GM21723 (cell line): ENCODE measurements around the gene SOX5.
"Not testable (repeated sequence)": the region's sequence is repeated elsewhere in the genome, so short reads cannot be mapped to it uniquely, and the experiment has no call there.

Experiments used
- ATAC-seq: cut with Tn5 transposase; IDR thresholded peaks from one replicate; pipeline ENCODE4 v1.9.1; 2021; ENCODE audit warnings: mild to moderate bottlenecking, moderate library complexity; ENCODE audit not compliant: unreplicated experiment

The SOX5 gene

DNA sequence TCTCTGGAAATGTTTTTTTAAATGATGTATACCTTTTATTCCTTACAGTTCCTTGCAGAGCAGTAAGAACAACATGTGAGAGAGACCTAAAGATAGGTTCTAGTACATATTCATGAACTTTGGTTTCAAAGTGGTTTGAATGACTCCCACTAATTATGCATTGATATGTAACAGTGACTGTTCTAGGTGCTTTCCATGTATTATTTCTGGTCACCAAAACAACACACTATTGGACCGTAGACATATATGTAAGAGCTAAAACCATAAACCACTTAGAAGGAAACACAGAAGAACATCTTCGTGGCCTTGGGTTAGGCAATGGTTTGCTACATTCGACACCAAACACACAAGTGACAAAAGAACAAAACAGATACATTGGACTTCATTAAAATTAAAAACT, 37.9 kb downstream of the SOX5 start:
- no peak for ATAC-seq

GRCh38 chr12:23909551-23909950, 39.9 kb downstream of the SOX5 start:
- ATAC-seq, result no peak

DNA sequence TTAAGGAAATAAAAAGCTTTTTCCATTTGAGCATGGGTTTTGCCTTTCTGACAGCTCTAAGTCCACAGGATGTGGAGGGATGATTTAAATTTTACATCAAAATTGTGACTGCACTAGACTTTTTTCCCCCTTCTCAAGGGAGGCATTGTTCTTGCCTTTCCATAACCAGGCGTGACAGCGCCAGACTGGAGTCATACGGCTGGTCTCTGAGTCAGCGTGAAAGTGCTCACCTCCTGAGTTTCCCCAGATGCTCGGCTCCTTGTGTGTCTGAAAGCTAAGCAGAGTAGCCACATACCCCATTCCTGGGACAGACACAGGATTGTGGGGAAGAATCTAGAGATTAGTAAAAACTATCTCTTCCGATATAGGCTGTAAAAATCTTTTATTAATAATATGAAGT, 43.1 kb downstream of the SOX5 start:
- ATAC-seq, result no peak

- ATAC-seq, result no peak
These were observed 50.0 kb downstream of the SOX5 start for GRCh38 chr12:23899434-23899833.

DNA sequence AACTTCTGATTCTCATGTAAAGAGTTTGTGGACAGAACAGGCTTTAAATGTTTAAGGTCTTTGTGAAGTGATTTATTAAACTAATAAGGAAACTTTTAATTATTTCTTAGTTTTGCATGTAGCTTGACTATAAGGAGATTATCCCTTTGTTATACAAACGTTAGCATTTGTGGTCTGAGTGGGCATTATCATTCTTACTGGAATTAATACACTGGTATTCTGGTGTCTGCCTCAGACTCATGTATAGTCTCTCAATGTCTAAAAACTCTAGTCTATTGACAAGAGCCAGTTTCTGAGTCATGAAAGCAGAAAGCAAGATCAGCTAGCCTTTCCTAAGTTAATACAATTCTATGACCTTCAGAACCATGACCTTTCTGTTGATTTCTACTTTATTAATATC, 51.3 kb downstream of the SOX5 start:
- ATAC-seq, result no peak

DNA sequence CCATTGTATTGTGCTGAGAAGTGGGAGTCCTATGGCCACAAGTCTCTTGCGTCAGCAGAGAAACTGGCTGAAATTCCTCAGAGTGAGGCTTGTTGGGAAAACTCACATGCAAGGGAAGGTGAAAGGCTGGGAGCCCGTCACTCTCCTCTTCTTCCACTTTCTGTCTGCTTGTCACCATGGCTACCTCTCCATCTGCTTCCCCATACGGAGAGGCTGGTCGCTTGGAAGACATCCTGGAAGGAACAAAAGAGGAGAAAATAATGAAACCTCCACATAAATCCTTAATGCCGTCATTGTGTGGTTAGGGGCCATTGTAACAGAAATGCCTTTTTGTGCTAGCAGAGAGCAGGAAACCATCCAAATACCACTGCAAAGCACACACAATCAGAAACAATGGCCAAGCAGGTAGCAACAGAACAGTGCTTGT, 53.7 kb downstream of the SOX5 start:
- no peak for ATAC-seq

- ATAC-seq, result no peak
These were observed 55.9 kb downstream of the SOX5 start for GRCh38 chr12:23893611-23894010.

- ATAC-seq, result no peak
These were observed 58.4 kb downstream of the SOX5 start for GRCh38 chr12:23891115-23891514.

- no peak for ATAC-seq
These were observed 60.4 kb downstream of the SOX5 start for GRCh38 chr12:23889069-23889440.

- ATAC-seq, result no peak
These were observed 60.9 kb downstream of the SOX5 start for GRCh38 chr12:23888396-23889068.

- ATAC-seq, result no peak
These were observed 62.2 kb downstream of the SOX5 start for GRCh38 chr12:23887055-23887835.

DNA sequence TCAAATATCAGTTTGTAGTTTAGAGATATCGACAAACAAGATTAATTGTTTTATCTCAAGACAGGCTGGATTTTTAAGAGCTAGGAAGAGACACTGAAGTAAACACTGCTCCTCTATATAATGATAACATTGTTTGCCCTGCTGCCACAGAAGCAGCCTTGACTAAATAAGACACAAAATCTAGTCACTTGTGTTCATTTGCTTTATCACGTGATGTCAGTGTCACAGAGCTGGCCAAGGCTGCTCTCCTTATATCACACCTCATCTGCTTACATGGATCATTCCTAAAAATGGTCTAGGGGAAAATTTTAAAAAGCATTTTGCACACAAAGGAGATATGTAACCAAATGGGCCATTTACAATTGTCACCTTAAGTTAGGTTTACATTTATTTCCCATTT, 64.1 kb downstream of the SOX5 start:
- ATAC-seq, result no peak

- ATAC-seq, result no peak
These were observed 64.6 kb downstream of the SOX5 start for GRCh38 chr12:23884909-23885308.

- ATAC-seq, result no peak
These were observed 68.5 kb downstream of the SOX5 start for GRCh38 chr12:23880988-23881387.

DNA sequence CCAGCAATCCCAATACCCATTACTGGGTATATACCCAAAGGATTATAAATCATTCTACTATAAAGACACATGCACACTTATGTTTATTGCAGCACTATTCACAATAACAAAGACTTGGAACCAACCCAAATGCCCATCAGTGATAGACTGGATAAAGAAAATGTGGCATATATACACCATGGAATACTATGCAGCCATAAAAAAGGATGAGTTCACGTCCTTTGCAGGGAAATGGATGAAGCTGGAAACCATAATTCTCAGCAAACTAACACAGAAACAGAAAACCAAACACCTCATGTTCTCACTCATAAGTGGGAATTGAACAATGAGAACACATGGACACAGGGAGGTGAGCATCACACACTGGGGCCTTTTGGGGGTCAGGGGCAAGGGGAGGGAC, 72.9 kb downstream of the SOX5 start:
- ATAC-seq, result not testable (repeated sequence)

DNA sequence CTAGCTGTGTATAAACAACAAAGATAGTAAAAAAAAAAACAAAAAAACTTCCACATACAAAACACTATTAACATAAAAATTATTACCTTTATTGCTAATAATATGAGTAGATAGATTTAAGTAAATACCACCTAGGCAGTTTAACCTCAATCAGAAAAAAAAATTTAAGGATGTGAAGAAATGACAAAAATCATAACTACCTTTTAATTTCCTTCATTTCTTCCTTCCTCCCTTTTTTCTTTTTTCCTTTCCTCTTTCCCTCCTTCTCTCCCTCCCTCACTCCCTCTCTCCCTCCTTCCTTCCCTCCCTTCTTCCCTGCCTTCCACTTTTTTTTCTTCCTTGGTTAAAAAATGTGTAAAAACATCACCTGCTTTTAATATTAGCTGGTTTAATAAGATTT, 81.7 kb downstream of the SOX5 start:
- no peak for ATAC-seq

GRCh38 chr12:23862701-23863100, 86.8 kb downstream of the SOX5 start:
- no peak for ATAC-seq

GRCh38 chr12:23860019-23860418, 89.5 kb downstream of the SOX5 start:
- ATAC-seq, result no peak

DNA sequence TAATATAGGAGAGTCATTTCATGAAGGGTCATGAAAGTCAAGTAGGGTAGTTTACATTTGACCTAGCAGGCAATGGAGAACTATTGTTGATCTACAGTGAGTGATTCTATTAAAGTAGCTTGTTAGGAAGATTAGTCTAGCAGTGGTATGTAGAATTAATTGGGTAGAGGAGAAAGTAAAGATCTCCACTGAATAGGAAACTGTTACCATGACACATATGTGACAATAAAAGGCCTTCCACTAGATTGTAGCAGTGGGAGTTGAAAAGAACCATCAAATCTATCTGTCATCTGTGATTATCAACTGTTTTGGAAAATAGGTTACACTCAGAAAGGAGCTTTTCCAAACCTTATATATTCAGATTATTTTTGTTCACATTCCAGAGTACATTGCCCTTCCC, 92.3 kb downstream of the SOX5 start:
- no peak for ATAC-seq

- ATAC-seq, result no peak
These were observed 93.7 kb downstream of the SOX5 start for GRCh38 chr12:23855813-23856212.

GRCh38 chr12:23854598-23854997, 94.9 kb downstream of the SOX5 start:
- ATAC-seq, result no peak

GRCh38 chr12:23853640-23854039, 95.8 kb downstream of the SOX5 start:
- ATAC-seq, result no peak

DNA sequence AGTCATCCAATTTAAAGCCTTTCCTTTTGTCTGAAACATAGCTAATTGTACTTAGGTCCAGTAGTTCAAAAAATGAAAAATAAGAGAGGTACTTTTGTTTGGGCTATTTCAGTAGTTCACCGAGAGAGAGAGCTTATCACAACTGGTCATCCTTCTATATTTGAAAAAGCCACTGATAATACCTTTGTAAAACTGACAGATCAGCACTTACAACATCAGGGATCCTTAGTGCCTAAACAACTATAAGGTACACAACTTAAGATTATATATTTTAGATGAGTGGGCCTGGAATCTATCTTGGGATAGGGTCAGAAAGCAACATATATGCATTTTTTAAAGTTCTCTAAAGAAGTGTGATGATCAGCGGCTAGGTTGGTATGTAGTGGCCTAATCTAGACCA, 97.9 kb downstream of the SOX5 start:
- ATAC-seq, result no peak
